Measurements from ENCODE around the gene VPS18. TPM values are rescaled to one million over a fixed set of nuclear protein-coding genes. Genes with fewer than 3 reads are reported as not detected.
"Not testable (repeated sequence)": the region's sequence is repeated elsewhere in the genome, so short reads cannot be mapped to it uniquely, and the experiment has no call there.

The VPS18 gene
- total RNA-seq, 2 experiments from 2014 or later = 3.3 to 3.4 TPM

- Mint-ChIP-seq H3K4me1 (ENCODE audit: low read depth) (peaks cover 11% of the 10 kb centered on the region), H3K4me3 (no peak overlapping the region), H3K27me3 (ENCODE audit: low read depth) (no peaks in the 10 kb centered on the region), H3K9me3 (no peaks in the 10 kb centered on the region), H3K36me3 (ENCODE audit: low read depth) (no peaks in the 10 kb centered on the region), H3K27ac (no peak overlapping the region)
- CTCF ChIA-PET = interaction anchor here (0.7 to 14.2 kb wide), 2 partner anchors 8 to 45 kb away, joined by 3 to 393 read pairs; partner anchors contain the start of gene VPS18
- DNase-seq = no peak
- intact Hi-C loops (cut with micrococcal nuclease) = no loop called here
These were observed 38.5 kb upstream of the VPS18 start for GRCh38 chr15:40855706-40856234.

GRCh38 chr15:40856746-40857145 lies 37.5 kb upstream of the VPS18 start:
- Mint-ChIP-seq H3K4me3 (no peak overlapping the region), H3K27me3 (ENCODE audit: low read depth) (no peaks in the 10 kb centered on the region), H3K36me3 (ENCODE audit: low read depth) (no peaks in the 10 kb centered on the region), H3K4me1 (ENCODE audit: low read depth) (peaks cover 11% of the 10 kb centered on the region), H3K9me3 (no peaks in the 10 kb centered on the region), H3K27ac (no peak overlapping the region)
- CTCF ChIA-PET = interaction anchor here (0.6 to 14.2 kb wide), 8 partner anchors 10 to 405 kb away, joined by 3 to 393 read pairs (median 5); partner anchors contain the start of genes PPP1R14D, SPINT1 and VPS18
- DNase-seq = no peak
- intact Hi-C loops (cut with micrococcal nuclease) = no loop called here

GRCh38 chr15:40857601-40858341 lies 36.5 kb upstream of the VPS18 start:
- Mint-ChIP-seq H3K4me1 (ENCODE audit: low read depth) (peaks cover 11% of the 10 kb centered on the region), H3K27me3 (ENCODE audit: low read depth) (no peaks in the 10 kb centered on the region), H3K27ac (no peak overlapping the region), H3K9me3 (no peaks in the 10 kb centered on the region), H3K4me3 (no peak overlapping the region), H3K36me3 (ENCODE audit: low read depth) (no peaks in the 10 kb centered on the region)
- intact Hi-C loops (cut with micrococcal nuclease) = loop anchor here (2.0 kb wide), 1 partner anchor 15 kb away; no protein-coding TSS in a partner anchor
- CTCF ChIA-PET = interaction anchor here (0.5 to 14.2 kb wide), 32 partner anchors 11 to 592 kb away, joined by 3 to 393 read pairs (median 4); partner anchors contain the start of genes DNAJC17, PPP1R14D, SPINT1 and VPS18
- DNase-seq = peak; percentile 85

- H3K27me3 Mint-ChIP-seq (ENCODE audit: low read depth) = no peaks in the 10 kb centered on the region
- H3K9me3 Mint-ChIP-seq = no peaks in the 10 kb centered on the region
- intact Hi-C loops (cut with micrococcal nuclease) = loop anchor here (1.0 to 2.0 kb wide), 2 partner anchors 14 to 36 kb away; partner anchors contain the start of gene VPS18
- H3K27ac Mint-ChIP-seq = no peak overlapping the region
- H3K4me1 Mint-ChIP-seq (ENCODE audit: low read depth) = peaks cover 11% of the 10 kb centered on the region
- DNase-seq = no peak
- H3K4me3 Mint-ChIP-seq = no peak overlapping the region
- H3K36me3 Mint-ChIP-seq (ENCODE audit: low read depth) = no peaks in the 10 kb centered on the region
- CTCF ChIA-PET = interaction anchor here (0.5 to 14.2 kb wide), 22 partner anchors 12 to 555 kb away, joined by 3 to 393 read pairs (median 4); partner anchors contain the start of genes SPINT1 and VPS18
These were observed 35.5 kb upstream of the VPS18 start for GRCh38 chr15:40858706-40859105.

GRCh38 chr15:40859206-40859851 lies 34.9 kb upstream of the VPS18 start:
- no peaks in the 10 kb centered on the region for H3K9me3 Mint-ChIP-seq
- no peak overlapping the region for H3K27ac Mint-ChIP-seq
- no peak overlapping the region for H3K4me3 Mint-ChIP-seq
- peak; percentile 96 for DNase-seq
- CTCF ChIA-PET = interaction anchor here (0.6 to 14.2 kb wide), 23 partner anchors 13 to 1436 kb away, joined by 3 to 393 read pairs (median 3); partner anchors contain the start of genes DNAJC17, RAD51, SPINT1 and VPS18
- H3K4me1 Mint-ChIP-seq (ENCODE audit: low read depth) = peaks cover 11% of the 10 kb centered on the region
- no peaks in the 10 kb centered on the region for H3K36me3 Mint-ChIP-seq (ENCODE audit: low read depth)
- no peaks in the 10 kb centered on the region for H3K27me3 Mint-ChIP-seq (ENCODE audit: low read depth)
- intact Hi-C loops (cut with micrococcal nuclease) = loop anchor here (1.0 to 2.0 kb wide), 2 partner anchors 13 to 35 kb away; partner anchors contain the start of gene VPS18

- peaks cover 11% of the 10 kb centered on the region for H3K4me1 Mint-ChIP-seq (ENCODE audit: low read depth)
- H3K9me3 Mint-ChIP-seq; H3K27me3 Mint-ChIP-seq (ENCODE audit: low read depth); H3K27ac Mint-ChIP-seq; H3K4me3 Mint-ChIP-seq; DNase-seq; H3K36me3 Mint-ChIP-seq (ENCODE audit: low read depth); intact Hi-C loops (cut with micrococcal nuclease): not testable (repeated sequence)
- CTCF ChIA-PET = interaction anchor here (0.6 to 14.2 kb wide), 2 partner anchors 40 to 52 kb away, joined by 3 to 393 read pairs; partner anchors contain the start of gene VPS18
These were observed 33.1 kb upstream of the VPS18 start for GRCh38 chr15:40861147-40861546.

GRCh38 chr15:40863660-40864270 lies 30.5 kb upstream of the VPS18 start:
- Mint-ChIP-seq H3K36me3 (ENCODE audit: low read depth) (no peaks in the 10 kb centered on the region), H3K27me3 (ENCODE audit: low read depth) (no peaks in the 10 kb centered on the region), H3K4me1 (ENCODE audit: low read depth) (peaks cover 5% of the 10 kb centered on the region), H3K9me3 (no peaks in the 10 kb centered on the region), H3K27ac (no peak overlapping the region), H3K4me3 (no peak overlapping the region)
- DNase-seq = no peak
- intact Hi-C loops (cut with micrococcal nuclease) = no loop called here
- CTCF ChIA-PET = interaction anchor here (14.2 kb wide), 1 partner anchor 37 kb away, joined by 393 read pairs; the partner anchor contains the start of gene VPS18

- no peak for DNase-seq
- H3K9me3 Mint-ChIP-seq = no peaks in the 10 kb centered on the region
- peaks cover 5% of the 10 kb centered on the region for H3K4me1 Mint-ChIP-seq (ENCODE audit: low read depth)
- H3K27ac Mint-ChIP-seq = no peak overlapping the region
- no peaks in the 10 kb centered on the region for H3K36me3 Mint-ChIP-seq (ENCODE audit: low read depth)
- peaks cover 1% of the 10 kb centered on the region for H3K27me3 Mint-ChIP-seq (ENCODE audit: low read depth)
- no peak overlapping the region for H3K4me3 Mint-ChIP-seq
- CTCF ChIA-PET = no interaction called here
- intact Hi-C loops (cut with micrococcal nuclease) = no loop called here
These were observed 27.1 kb upstream of the VPS18 start for GRCh38 chr15:40867199-40867598.

GRCh38 chr15:40869686-40870085 lies 24.6 kb upstream of the VPS18 start:
- H3K4me3 Mint-ChIP-seq = no peak overlapping the region
- H3K27ac Mint-ChIP-seq = no peak overlapping the region

GRCh38 chr15:40870716-40871115 lies 23.5 kb upstream of the VPS18 start:
- no peak for DNase-seq
- no peaks in the 10 kb centered on the region for H3K36me3 Mint-ChIP-seq (ENCODE audit: low read depth)
- intact Hi-C loops (cut with micrococcal nuclease) = no loop called here
- H3K4me1 Mint-ChIP-seq (ENCODE audit: low read depth) = peaks cover 15% of the 10 kb centered on the region
- no peak overlapping the region for H3K4me3 Mint-ChIP-seq
- no peak overlapping the region for H3K27ac Mint-ChIP-seq
- peaks cover 8% of the 10 kb centered on the region for H3K27me3 Mint-ChIP-seq (ENCODE audit: low read depth)
- CTCF ChIA-PET = interaction anchor here (1.0 to 4.9 kb wide), 3 partner anchors 10 to 24 kb away, joined by 3 to 33 read pairs (median 29); partner anchors contain the start of gene VPS18
- H3K9me3 Mint-ChIP-seq = no peaks in the 10 kb centered on the region

More at GRCh38 chr15:40869686-40870085, 24.6 kb upstream of the VPS18 start:
- intact Hi-C loops (cut with micrococcal nuclease) = no loop called here
- no peaks in the 10 kb centered on the region for H3K36me3 Mint-ChIP-seq (ENCODE audit: low read depth)
- CTCF ChIA-PET = interaction anchor here (1.3 to 4.9 kb wide), 3 partner anchors 19 to 25 kb away, joined by 5 to 29 read pairs (median 7); partner anchors contain the start of gene VPS18
- H3K27me3 Mint-ChIP-seq (ENCODE audit: low read depth) = peaks cover 8% of the 10 kb centered on the region
- peaks cover 15% of the 10 kb centered on the region for H3K4me1 Mint-ChIP-seq (ENCODE audit: low read depth)
- no peaks in the 10 kb centered on the region for H3K9me3 Mint-ChIP-seq
- no peak for DNase-seq

GRCh38 chr15:40871749-40872617 lies 22.3 kb upstream of the VPS18 start:
- CTCF ChIA-PET = interaction anchor here (0.6 to 4.9 kb wide), 5 partner anchors 17 to 234 kb away, joined by 3 to 33 read pairs (median 4); partner anchors contain the start of genes C15orf62 and VPS18
- no peak overlapping the region for H3K4me3 Mint-ChIP-seq

More at GRCh38 chr15:40871749-40872617, 22.3 kb upstream of the VPS18 start:
- intact Hi-C loops (cut with micrococcal nuclease) = loop anchor here (2.0 kb wide), 1 partner anchor 13 kb away; no protein-coding TSS in a partner anchor
- DNase-seq = peak; percentile 41
- H3K36me3 Mint-ChIP-seq (ENCODE audit: low read depth) = no peaks in the 10 kb centered on the region
- H3K27ac Mint-ChIP-seq = no peak overlapping the region
- H3K4me1 Mint-ChIP-seq (ENCODE audit: low read depth) = peaks cover 15% of the 10 kb centered on the region
- no peaks in the 10 kb centered on the region for H3K9me3 Mint-ChIP-seq
- H3K27me3 Mint-ChIP-seq (ENCODE audit: low read depth) = peaks cover 10% of the 10 kb centered on the region

All from activated naive CD4-positive, alpha-beta T cell treated with anti-CD3 and anti-CD28 coated beads for 36 hours (primary cell).